Activated naive CD8-positive, alpha-beta T cell treated with anti-CD3 and anti-CD28 coated beads, Interleukin-2, amount 50 U/mL, for 16 hours (primary cell): ENCODE measurements around the gene CREG2.
A peak's percentile ranks its signal among the peaks of the same experiment; 100 is the strongest.
"Not testable (repeated sequence)": the region's sequence is repeated elsewhere in the genome, so short reads cannot be mapped to it uniquely, and the experiment has no call there.

Experiments
- DNase-seq: peaks from one replicate; pipeline ENCODE4 v3.0.0-alpha.2; 2020; ENCODE audit warnings: low read depth, low spot score

The CREG2 gene

DNA sequence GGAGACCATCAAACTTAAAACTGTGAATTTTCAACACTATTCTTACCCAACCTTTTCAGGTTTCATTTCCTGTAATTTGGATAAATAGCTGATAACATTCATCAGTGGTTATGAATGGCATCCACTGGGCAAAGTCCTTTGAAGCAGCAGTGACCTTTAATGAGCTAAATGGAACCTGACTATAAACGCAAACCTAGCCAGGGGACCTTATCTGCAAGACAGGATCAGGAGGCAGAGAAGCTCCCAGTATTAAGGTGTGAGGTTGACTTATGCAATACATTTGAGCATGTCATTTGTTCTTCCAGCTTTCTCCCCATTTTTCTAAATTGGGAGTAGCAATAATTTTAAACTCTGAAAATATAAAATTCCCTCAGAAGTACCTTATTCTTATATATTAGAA, 38.4 kb downstream of the CREG2 start:
- DNase-seq: no peak

DNA sequence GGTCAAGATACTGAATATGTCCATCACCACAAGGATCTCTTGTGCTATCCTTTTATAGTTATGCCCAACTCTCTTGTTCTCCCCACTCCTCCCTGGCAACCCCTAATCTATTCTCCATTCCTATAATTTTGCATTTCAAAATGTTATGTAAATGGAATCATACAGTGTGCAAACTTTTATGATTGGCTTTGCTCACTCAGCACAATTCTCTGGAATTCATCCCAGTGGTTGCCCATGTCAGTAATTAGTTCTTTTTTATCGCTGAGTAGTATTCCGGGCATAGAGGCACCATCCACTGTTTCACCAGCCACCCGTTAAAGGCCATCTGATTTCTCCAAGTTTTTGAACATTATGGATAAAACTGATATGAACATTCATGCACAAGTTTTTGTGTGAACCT, 40.4 kb downstream of the CREG2 start:
- no peak for DNase-seq

DNA sequence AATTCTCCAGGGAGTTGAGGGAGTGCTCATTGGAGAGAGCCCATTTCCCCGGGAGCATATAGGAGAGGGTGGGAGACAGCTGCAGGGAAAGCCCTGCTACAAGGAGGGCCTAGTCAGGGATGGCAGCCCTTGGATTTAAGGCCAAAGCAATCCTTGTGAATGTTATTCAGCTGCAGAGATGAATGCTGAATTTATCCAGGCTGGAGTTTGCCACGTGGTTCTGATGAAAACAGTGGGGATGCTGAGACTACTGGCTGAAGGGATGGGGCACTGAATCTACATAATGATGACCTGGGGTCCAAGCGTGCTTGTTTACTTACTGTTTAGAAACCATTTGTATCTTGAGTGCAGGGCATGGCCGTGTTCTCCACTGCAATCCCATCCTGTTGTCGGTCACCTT, 43.2 kb downstream of the CREG2 start:
- no peak for DNase-seq

DNA sequence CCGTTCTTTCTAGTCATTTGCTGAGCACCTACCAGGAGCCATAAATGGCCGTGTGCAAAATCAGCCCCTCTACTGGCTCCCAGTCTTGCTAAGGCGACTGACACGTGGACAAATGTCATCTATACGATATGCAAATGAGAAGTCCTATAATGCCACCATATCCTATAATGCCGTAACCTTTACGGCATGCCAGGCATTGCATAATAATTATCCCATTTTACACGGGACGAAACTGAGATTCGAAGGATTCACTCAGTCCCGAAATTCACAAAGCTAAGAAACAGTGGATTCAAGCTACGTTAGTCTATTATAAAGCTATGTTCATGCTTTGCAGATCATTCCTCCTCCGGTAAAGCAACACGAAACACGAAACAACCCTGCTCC, 44.7 kb downstream of the CREG2 start:
- no peak for DNase-seq

DNA sequence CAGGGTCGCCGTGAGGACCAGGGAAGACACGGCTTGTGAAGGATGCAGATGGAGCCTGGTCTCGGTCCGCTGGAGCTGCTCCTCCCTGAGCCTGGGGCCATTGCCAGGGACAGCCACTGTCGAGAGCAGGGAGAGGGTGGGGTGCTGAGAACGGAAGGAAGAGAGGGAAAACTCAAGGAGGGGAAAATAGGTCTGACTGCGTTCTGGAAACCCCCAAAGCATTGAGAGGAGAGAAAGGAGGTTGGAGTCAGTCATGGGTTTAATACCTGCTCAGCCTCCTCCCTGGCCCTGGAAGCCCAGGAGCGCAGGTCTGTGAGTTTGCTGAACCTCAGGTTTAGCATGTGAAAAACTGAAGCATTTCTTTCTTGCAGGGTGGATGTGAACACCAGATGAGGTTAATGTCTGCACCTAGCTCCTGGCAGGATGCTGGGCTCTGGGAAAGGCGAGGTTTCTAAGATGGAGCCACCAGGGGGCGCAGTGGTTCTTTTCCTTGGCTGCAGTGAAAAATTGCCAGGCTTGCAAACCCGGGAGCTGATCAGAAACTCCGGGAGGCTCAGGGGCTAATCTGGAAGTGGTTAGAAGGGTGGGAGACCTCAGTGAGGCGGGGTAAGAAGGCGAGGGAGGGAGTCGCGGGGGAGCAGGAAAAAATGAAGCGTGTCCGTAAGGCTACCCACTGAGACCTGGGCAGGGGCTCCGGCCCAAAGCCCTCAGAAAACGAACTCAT, 45.2 kb downstream of the CREG2 start:
- DNase-seq: peak; percentile 26

DNA sequence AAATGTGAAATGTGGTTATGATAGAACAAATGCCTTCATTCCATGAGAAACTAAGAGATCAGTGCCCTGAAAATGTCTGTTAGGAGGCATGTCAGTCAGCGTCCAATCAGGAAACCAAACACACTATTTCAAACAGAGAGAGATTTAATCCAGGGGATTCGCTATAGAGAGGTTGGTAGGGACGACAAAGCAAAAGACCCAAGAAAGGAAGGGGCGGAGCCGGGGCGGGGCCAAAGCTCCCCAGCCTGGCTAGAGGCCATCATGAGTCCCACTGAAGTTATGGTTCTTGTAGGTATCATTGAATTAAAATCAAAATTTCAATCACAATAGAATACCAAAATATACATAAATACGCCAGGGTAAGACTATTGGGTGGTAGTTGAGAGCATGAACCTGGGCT, 45.9 kb downstream of the CREG2 start:
- DNase-seq: no peak

GRCh38 chr2:101340141-101340551, 47.2 kb downstream of the CREG2 start:
- no peak for DNase-seq

DNA sequence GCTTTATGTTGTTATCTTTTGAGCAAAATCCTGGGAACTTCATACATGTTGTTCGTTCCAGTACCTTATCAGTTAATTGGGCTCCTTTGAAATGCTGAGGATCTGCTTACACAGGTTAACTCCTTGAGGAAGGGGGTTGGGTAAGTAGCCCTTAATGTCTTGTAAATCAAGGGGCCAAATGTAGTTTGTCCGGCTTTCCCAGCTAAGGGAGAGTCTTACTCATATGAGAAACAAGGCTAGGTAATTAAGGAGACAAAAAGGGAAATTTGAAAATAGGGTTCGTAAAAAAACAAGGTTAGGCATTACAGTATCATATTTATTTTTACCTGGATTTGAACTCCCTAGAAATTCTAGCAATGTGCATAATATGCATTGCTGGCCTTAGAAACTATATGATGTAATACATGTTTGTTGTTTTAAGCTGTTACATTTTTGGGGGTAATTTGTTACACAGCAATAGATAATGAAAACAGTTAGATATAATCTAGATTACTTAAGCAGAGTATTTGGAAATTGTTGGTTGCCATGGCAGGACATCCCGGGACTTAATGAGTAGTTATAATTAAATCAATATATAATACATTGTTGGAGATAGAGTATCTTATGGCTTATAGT, 47.9 kb downstream of the CREG2 start:
- DNase-seq: no peak

- DNase-seq: no peak
These were observed 49.4 kb downstream of the CREG2 start for GRCh38 chr2:101337877-101338276.

DNA sequence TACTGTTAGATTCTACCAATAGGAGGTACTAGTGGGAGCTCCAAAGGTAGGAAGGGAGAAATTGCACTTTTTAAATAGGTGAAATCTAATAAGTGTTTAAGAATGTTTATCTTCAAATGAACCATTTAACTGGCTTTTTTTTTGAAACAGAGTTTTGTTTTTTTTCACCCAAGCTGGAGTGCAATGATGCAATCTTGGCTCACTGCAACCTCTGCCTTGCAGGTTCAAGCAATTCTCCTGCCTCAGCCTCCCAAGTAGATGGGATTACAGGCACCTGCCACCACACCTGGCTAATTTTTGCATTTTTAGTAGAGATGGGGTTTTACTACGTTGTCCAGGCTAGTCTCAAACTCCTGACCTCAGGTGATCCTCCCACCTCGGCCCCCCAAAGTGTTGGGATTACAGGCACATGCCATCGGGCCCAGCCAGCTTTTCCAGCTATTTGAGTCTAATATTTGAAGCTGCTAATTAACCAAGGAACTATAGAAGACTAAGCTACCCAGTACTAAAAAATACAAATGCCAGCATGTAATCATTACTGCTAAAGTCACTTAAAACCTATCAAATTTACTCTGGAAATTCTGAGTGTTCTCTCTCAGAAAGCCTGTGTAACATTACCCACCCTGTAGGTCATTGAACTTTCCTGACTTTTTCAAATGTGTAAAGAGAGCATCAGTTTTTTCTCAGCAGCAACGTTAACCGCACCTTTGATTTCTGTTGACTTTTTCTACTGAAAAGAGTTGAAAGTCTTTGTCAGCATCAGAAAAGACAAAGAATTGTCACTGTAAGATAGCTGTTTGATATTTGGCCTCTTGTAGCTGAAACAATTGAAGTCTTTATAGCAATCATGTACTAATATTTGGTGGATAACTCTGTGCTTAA, 54.2 kb downstream of the CREG2 start:
- DNase-seq: no peak

DNA sequence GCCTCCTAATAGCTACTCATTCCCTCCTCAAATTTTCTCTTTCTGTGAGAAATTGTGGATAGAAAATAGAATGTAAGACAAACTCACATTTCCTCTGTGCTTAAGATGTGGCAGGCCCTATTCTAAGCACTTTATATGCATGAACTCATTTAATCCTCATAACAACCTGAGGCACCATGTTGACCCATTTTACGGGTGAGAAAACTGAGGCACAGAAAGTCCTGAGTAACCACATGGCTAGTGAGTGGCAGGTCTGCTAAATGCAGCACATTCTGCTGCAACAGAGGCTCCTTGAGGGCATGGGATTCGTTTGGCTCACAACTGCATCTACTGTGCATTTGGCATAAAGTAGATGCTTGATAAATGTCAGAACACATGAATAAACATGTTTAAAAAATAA, 56.1 kb downstream of the CREG2 start:
- DNase-seq: no peak

- DNase-seq: no peak
These were observed 56.9 kb downstream of the CREG2 start for GRCh38 chr2:101330253-101330933.

DNA sequence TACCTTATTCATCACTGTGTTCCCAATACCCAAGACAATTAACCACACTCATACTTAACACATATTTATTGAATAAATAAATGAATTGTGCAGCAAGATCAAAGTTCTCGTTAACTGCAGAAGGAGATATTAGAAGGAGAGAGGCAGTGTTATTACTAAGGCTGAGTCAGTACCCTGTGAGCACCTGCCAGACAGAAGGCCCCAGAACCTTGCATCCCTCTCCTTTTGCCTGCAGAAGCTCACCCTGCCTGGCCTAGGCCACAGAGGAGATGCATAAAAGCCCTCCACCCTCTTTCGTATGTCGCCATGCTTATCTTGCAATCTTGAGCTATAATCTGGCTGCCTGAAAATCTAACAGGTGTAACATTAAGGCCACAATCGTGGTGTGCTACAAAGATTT, 58.3 kb downstream of the CREG2 start:
- DNase-seq: no peak

DNA sequence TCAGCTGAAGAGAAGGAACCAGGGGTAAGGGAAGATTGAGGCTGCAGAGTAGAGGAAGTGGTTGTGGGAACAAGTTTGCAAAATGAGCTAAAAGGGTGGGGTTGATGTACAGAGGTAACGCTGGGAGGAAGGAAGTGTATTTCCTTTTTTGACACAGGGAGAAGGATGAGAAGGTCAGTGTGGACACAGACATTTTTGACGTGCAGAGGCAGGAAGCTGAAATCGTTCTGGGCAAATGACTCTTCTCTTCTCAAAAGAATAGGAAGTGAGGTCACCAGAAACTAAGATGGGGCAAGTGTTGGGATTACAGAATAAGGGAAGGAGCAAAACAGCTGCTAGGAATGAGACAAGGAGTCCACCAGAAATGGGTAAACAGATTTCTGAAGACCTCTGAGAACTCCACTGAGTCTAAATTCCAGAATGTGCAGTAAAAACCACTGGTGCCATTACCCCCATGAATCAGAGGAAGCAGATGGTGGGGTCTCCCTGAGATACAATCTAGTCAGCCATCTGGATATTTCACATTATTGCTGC, 58.8 kb downstream of the CREG2 start:
- no peak for DNase-seq

DNA sequence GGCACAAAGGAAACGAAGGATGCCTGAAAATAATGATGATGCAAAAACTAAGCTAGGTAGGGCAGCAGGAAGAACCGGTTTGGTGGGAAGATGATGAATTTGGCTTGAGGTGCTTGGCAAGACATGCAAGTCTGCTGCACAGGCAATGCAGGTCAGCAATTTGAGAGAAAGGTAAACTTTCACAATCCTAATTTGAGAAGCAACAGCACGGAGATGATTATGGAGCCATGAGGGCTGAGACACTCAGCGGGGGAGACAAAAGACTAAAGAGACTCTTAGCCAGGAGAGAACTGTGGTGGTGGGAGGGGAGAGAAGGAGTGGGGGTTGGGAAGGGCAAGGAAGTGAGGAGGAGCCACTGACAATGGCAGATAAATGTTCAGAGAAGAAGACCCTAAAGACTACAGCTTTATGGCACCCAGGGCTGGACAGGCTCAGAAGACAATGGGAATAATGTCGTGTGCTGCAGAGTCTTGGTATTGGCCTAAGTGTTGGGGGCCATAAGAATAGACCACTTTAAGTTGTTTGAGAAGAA, 59.4 kb downstream of the CREG2 start:
- no peak for DNase-seq

DNA sequence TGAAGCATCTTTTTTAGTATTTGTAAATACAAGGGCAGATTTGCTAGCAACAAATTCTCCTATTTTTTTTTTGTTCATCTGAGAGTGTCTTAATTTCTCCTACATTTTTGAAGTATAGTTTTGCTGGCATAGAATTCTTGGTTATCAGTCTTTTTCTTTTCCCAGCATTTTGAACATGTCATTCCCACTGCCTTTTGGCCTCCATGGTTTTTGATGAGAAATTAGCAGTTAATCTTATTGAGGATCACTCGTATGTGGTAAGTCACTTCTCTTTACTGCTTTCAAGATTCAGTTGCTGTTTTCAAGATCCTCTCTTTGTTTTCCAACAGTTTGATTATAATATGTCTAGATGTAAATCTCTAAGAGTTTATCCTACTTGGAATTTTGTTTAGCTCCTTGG, 61.9 kb downstream of the CREG2 start:
- DNase-seq: no peak

GRCh38 chr2:101316568-101316967, 70.7 kb downstream of the CREG2 start:
- DNase-seq: not testable (repeated sequence)

- no peak for DNase-seq
These were observed 75.6 kb downstream of the CREG2 start for GRCh38 chr2:101311696-101312017.

GRCh38 chr2:101310834-101311695, 76.2 kb downstream of the CREG2 start:
- DNase-seq: no peak

- DNase-seq: no peak
These were observed 77.0 kb downstream of the CREG2 start for GRCh38 chr2:101310090-101310833.
